Mononuclear cell (primary cell): ENCODE results near the gene OR2Z1. TPM values are rescaled to one million over a fixed set of nuclear protein-coding genes. Genes with fewer than 3 reads are reported as not detected.
"Not testable (repeated sequence)": the region's sequence is repeated elsewhere in the genome, so short reads cannot be mapped to it uniquely, and the experiment has no call there.

ENCODE experiments used
- H3K27me3 ChIP-seq: 2 replicates; pipeline ENCODE4 v1.6.0; 2011; ENCODE audit warnings: low read length, control low read depth; ENCODE audit not compliant: insufficient read depth
- H3K4me1 ChIP-seq: 2 replicates; pipeline ENCODE4 v1.5.1; 2011; ENCODE audit warnings: mild to moderate bottlenecking, low read length, control low read depth; ENCODE audit not compliant: insufficient read depth
- H3K4me3 ChIP-seq: 2 replicates; pipeline ENCODE4 v1.5.1; 2011; ENCODE audit warnings: mild to moderate bottlenecking, low read length, moderate library complexity
- H3K9me3 ChIP-seq: 2 replicates; pipeline ENCODE4 v1.5.1; 2011; ENCODE audit warnings: low read depth, mild to moderate bottlenecking, control low read depth, low read length
- total RNA-seq: library from RNA; depleted of rRNA; stranded (reverse); fragments of >200 nt; gene quantifications from one replicate; pipeline ENCODE4 v1.2.3, GENCODE V29; 2012

OR2Z1 gene
- total RNA-seq, 1 donor: not detected

- H3K4me1 ChIP-seq, H3K27me3 ChIP-seq, H3K9me3 ChIP-seq, H3K4me3 ChIP-seq: not testable (repeated sequence)
These were observed 45.8 kb downstream of the OR2Z1 start for GRCh38 chr19:8767257-8767656.

- not testable (repeated sequence) for H3K4me3 ChIP-seq, H3K27me3 ChIP-seq, H3K4me1 ChIP-seq, H3K9me3 ChIP-seq
These were observed 47.8 kb downstream of the OR2Z1 start for GRCh38 chr19:8769265-8769664.

GRCh38 chr19:8773587-8773986 lies 52.2 kb downstream of the OR2Z1 start:
- H3K9me3 ChIP-seq, H3K4me1 ChIP-seq, H3K4me3 ChIP-seq, H3K27me3 ChIP-seq: not testable (repeated sequence)

Other genes with a start within 250 kb of the OR2Z1 start
- 5.7 TPM for gene PRAM1, start 219.0 kb upstream of the OR2Z1 start, total RNA-seq
- 5.6 TPM for gene ZNF414, start 207.5 kb upstream of the OR2Z1 start, total RNA-seq
- 145 TPM for gene MYO1F, start 144.2 kb upstream of the OR2Z1 start, total RNA-seq
- gene ADAMTS10, start 110.9 kb upstream of the OR2Z1 start, total RNA-seq: 29.5 TPM
- gene NFILZ, start 91.0 kb upstream of the OR2Z1 start, total RNA-seq: not detected
- gene ACTL9, start 22.8 kb upstream of the OR2Z1 start, total RNA-seq: not detected
- 23.7 TPM for gene ZNF558, start 110.7 kb downstream of the OR2Z1 start, total RNA-seq
- gene MBD3L1, start 110.7 kb downstream of the OR2Z1 start, total RNA-seq: not detected